ENCODE results near the gene TBX10. TPM values are rescaled to one million over a fixed set of nuclear protein-coding genes. Genes with fewer than 3 reads are reported as not detected.

Gene TBX10
- total RNA-seq, 1 donor from 2014 or later = not detected

DNA sequence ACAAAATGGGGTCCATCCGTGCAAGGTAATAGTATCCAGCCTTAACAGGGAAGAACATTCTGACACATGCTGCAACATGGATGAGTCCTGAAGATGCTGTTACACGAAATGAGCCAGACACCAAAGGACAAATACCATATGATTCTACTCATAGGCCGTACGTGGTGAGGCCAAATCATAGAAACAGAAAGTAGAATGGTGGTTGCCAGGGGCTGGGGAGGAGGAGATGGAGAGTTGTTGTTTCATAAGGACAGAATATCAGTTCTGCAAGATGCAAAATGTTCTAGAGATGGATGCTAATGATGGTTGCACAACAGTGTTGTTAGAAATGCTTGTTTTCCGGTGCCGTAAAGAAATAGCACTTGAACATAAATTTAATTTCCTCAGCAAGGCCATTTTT lies 2.6 kb downstream of the TBX10 start:
- Histone ChIP-seq H3K4me3 (ENCODE audit: insufficient read depth, low read depth, low read length) (no peak overlapping the region), H3K27ac (ENCODE audit: low read depth, low read length) (no peak overlapping the region), H3K27me3 (ENCODE audit: insufficient read depth, low read length) (peaks cover 2% of the 10 kb centered on the region), H3K9me3 (ENCODE audit: insufficient read depth, low read depth, low read length) (no peaks in the 10 kb centered on the region), H3K79me2 (ENCODE audit: insufficient read depth, low read length) (no peaks in the 10 kb centered on the region), H2AFZ (ENCODE audit: low read depth, low read length) (no peak overlapping the region), H3K4me2 (ENCODE audit: low read length) (no peak overlapping the region), H3K36me3 (ENCODE audit: insufficient read depth, low read length) (no peaks in the 10 kb centered on the region), H4K20me1 (ENCODE audit: insufficient read depth, low read length) (no peaks in the 10 kb centered on the region), H3K4me1 (ENCODE audit: insufficient read depth, low read length) (no peaks in the 10 kb centered on the region), H3K9ac (ENCODE audit: low read length) (no peak overlapping the region)
- Mint-ChIP-seq H3K9me3 (ENCODE audit: unreplicated experiment) (peaks cover 2% of the 10 kb centered on the region), H3K36me3 (ENCODE audit: low read depth, unreplicated experiment) (no peaks in the 10 kb centered on the region), H3K27me3 (ENCODE audit: low read depth, unreplicated experiment) (peaks cover 21% of the 10 kb centered on the region), H3K4me3 (ENCODE audit: unreplicated experiment) (no peak overlapping the region), H3K27ac (ENCODE audit: unreplicated experiment) (no peak overlapping the region), H3K4me1 (ENCODE audit: low read depth, unreplicated experiment) (no peaks in the 10 kb centered on the region)
- DNase-seq (ENCODE audit: low read depth) = no peak
- TF ChIP-seq EZH2 (IDR thresholded peaks at IDR 0.05; ENCODE audit: insufficient read depth, low read length) = no peak
- TF ChIP-seq, protein P1, sequence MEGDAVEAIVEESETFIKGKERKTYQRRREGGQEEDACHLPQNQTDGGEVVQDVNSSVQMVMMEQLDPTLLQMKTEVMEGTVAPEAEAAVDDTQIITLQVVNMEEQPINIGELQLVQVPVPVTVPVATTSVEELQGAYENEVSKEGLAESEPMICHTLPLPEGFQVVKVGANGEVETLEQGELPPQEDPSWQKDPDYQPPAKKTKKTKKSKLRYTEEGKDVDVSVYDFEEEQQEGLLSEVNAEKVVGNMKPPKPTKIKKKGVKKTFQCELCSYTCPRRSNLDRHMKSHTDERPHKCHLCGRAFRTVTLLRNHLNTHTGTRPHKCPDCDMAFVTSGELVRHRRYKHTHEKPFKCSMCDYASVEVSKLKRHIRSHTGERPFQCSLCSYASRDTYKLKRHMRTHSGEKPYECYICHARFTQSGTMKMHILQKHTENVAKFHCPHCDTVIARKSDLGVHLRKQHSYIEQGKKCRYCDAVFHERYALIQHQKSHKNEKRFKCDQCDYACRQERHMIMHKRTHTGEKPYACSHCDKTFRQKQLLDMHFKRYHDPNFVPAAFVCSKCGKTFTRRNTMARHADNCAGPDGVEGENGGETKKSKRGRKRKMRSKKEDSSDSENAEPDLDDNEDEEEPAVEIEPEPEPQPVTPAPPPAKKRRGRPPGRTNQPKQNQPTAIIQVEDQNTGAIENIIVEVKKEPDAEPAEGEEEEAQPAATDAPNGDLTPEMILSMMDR (IDR thresholded peaks at IDR 0.05; ENCODE audit: insufficient read depth, low read depth, low read length) = no peak
- FAIRE-seq = no peak

DNA sequence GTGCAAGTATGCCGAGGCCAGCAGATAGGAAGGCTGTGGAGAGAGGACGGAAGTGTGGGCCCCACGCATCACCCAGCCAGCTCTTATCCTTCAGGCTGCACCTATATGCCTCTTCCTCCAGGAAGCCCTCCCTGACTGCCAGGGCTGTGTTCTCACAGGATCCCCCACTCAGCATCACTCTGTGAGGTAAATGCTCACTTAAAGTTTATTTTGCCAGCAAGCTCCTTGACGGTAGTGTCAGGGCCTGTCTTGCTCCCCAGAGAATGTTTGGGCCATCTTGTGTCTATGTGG lies 4.4 kb downstream of the TBX10 start:
- Histone ChIP-seq H3K9ac (ENCODE audit: low read length) (no peak overlapping the region), H3K36me3 (ENCODE audit: insufficient read depth, low read length) (no peaks in the 10 kb centered on the region), H3K79me2 (ENCODE audit: insufficient read depth, low read length) (no peaks in the 10 kb centered on the region), H3K27me3 (ENCODE audit: insufficient read depth, low read length) (no peaks in the 10 kb centered on the region), H2AFZ (ENCODE audit: low read depth, low read length) (no peak overlapping the region), H3K27ac (ENCODE audit: low read depth, low read length) (no peak overlapping the region), H3K4me2 (ENCODE audit: low read length) (no peak overlapping the region), H3K9me3 (ENCODE audit: insufficient read depth, low read depth, low read length) (no peaks in the 10 kb centered on the region), H3K4me3 (ENCODE audit: insufficient read depth, low read depth, low read length) (no peak overlapping the region), H4K20me1 (ENCODE audit: insufficient read depth, low read length) (no peaks in the 10 kb centered on the region), H3K4me1 (ENCODE audit: insufficient read depth, low read length) (peaks cover 4% of the 10 kb centered on the region)
- Mint-ChIP-seq H3K36me3 (ENCODE audit: low read depth, unreplicated experiment) (no peaks in the 10 kb centered on the region), H3K4me1 (ENCODE audit: low read depth, unreplicated experiment) (no peaks in the 10 kb centered on the region), H3K4me3 (ENCODE audit: unreplicated experiment) (no peak overlapping the region), H3K27me3 (ENCODE audit: low read depth, unreplicated experiment) (peaks cover 12% of the 10 kb centered on the region), H3K9me3 (ENCODE audit: unreplicated experiment) (peaks cover 2% of the 10 kb centered on the region), H3K27ac (ENCODE audit: unreplicated experiment) (no peak overlapping the region)
- TF ChIP-seq, protein P1 (IDR thresholded peaks at IDR 0.05; ENCODE audit: insufficient read depth, low read depth, low read length) = no peak
- TF ChIP-seq EZH2 (IDR thresholded peaks at IDR 0.05; ENCODE audit: insufficient read depth, low read length) = no peak
- FAIRE-seq (no peak), DNase-seq (ENCODE audit: low read depth) (no peak)

DNA sequence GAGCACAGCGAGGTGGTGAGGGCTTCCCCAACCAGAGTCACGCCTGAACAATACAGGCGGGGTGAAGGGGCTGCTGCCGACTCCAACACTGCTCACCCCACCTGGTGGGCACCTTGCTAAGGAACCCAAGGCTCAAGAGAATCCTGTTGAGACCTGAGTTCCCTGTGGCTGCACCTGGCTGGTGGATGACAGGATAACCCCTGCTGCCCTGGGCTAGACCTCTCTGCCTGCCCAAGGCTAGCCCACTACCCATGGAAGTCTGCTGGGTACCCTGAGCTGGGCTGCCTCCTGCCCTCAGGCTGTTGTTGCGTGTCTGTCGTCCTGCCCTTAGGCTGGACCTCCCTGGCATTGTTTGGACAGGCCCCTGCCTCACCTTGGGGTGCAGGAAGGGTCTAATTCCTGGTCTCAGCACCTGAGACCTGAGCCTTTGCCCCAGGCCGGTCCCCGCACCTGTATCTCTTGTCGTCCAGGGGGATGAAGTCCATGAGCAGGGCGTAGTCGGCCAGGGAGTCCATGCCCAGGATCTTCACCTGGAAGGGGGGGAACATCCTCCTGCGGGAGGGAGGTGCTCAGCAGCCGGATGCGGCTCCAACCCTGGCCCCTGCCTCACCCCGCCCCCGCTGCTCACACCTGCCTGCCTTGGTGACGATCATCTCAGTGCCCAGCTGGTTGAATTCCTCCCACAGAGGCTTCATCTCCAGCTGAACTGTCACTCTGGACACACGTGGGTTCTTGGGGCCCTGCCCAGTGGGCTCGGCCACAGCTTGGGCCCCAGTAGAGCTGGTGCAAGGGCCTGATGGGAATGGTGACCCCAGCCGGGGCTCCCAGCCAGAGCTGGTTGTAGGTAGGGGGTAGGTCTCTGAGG lies 5.0 kb downstream of the TBX10 start:
- Mint-ChIP-seq H3K27me3 (ENCODE audit: low read depth, unreplicated experiment) (peaks cover 8% of the 10 kb centered on the region), H3K9me3 (ENCODE audit: unreplicated experiment) (peaks cover 2% of the 10 kb centered on the region), H3K27ac (ENCODE audit: unreplicated experiment) (no peak overlapping the region), H3K36me3 (ENCODE audit: low read depth, unreplicated experiment) (no peaks in the 10 kb centered on the region), H3K4me1 (ENCODE audit: low read depth, unreplicated experiment) (no peaks in the 10 kb centered on the region), H3K4me3 (ENCODE audit: unreplicated experiment) (no peak overlapping the region)
- Histone ChIP-seq H3K4me3 (ENCODE audit: insufficient read depth, low read depth, low read length) (no peak overlapping the region), H3K4me2 (ENCODE audit: low read length) (no peak overlapping the region), H3K79me2 (ENCODE audit: insufficient read depth, low read length) (no peaks in the 10 kb centered on the region), H2AFZ (ENCODE audit: low read depth, low read length) (no peak overlapping the region), H3K9me3 (ENCODE audit: insufficient read depth, low read depth, low read length) (no peaks in the 10 kb centered on the region), H4K20me1 (ENCODE audit: insufficient read depth, low read length) (no peaks in the 10 kb centered on the region), H3K27ac (ENCODE audit: low read depth, low read length) (no peak overlapping the region), H3K27me3 (ENCODE audit: insufficient read depth, low read length) (no peaks in the 10 kb centered on the region), H3K4me1 (ENCODE audit: insufficient read depth, low read length) (peaks cover 5% of the 10 kb centered on the region), H3K9ac (ENCODE audit: low read length) (no peak overlapping the region), H3K36me3 (ENCODE audit: insufficient read depth, low read length) (no peaks in the 10 kb centered on the region)
- FAIRE-seq (no peak), DNase-seq (ENCODE audit: low read depth) (no peak)
- no peak for TF ChIP-seq EZH2 (IDR thresholded peaks at IDR 0.05; ENCODE audit: insufficient read depth, low read length)
- TF ChIP-seq, protein P1 (IDR thresholded peaks at IDR 0.05; ENCODE audit: insufficient read depth, low read depth, low read length) = no peak
